GDM1 (cell line): Measurements from ENCODE around the gene MROH2A.
"Not testable (repeated sequence)": the region's sequence is repeated elsewhere in the genome, so short reads cannot be mapped to it uniquely, and the experiment has no call there.

Experiments
- DNase-seq: peaks from one replicate; lab custom pipeline; 2025; lab: John Stamatoyannopoulos, UW

Gene MROH2A

DNA sequence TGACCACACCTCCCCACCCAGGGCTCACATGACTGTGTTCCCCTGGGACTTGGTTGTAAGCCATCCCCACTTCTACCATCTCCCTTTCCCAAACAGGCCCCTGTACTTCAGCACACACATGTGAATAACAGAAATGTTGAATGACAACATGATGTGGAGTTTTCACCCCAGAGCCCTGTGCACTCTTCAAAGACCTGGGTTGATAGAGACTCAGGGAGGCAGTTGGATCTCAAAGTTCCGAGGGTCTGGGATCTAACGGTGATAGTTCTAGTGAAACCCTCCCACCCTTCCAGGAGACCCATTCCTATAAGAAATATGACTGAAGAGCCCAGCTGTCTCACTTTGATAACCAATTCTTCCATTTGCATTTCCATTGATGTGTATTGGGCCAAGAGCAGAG is at the start of gene MROH2A:
Gene MROH2A, plus strand, starts transcription at position 301 of the 400 bp plus-strand sequence. CDS start 1,029 bp downstream, outside the sequence.
- DNase-seq, result no peak

DNA sequence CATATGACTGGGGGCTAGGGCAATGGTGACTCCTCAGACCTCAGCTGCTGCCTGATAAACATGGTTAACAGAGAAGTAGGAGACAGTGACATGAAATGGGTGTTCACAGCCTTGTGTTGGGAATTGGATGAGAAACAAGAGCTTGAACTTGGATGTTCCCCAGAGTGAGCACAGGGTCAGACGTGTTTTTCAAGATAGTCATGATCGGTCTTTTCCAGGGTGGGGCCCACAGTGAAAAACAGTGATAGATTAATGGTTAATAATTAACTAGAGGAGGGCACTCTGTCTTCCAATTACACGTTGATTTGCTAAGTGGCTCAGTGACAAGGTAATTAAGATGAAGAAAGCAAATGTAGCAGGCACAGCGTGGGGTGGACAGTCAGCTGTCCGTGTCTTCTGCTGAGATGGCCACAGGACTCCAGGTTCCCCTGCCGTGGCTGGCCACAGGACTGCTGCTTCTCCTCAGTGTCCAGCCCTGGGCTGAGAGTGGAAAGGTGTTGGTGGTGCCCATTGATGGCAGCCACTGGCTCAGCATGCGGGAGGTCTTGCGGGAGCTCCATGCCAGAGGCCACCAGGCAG is 49.3 kb upstream of the MROH2A start, which contains the start of gene UGT1A3:
Gene UGT1A3, plus strand, starts transcription at position 320 of the 579 bp plus-strand sequence. Its CDS starts 85 bp downstream, at position 405.
- no peak for DNase-seq

DNA sequence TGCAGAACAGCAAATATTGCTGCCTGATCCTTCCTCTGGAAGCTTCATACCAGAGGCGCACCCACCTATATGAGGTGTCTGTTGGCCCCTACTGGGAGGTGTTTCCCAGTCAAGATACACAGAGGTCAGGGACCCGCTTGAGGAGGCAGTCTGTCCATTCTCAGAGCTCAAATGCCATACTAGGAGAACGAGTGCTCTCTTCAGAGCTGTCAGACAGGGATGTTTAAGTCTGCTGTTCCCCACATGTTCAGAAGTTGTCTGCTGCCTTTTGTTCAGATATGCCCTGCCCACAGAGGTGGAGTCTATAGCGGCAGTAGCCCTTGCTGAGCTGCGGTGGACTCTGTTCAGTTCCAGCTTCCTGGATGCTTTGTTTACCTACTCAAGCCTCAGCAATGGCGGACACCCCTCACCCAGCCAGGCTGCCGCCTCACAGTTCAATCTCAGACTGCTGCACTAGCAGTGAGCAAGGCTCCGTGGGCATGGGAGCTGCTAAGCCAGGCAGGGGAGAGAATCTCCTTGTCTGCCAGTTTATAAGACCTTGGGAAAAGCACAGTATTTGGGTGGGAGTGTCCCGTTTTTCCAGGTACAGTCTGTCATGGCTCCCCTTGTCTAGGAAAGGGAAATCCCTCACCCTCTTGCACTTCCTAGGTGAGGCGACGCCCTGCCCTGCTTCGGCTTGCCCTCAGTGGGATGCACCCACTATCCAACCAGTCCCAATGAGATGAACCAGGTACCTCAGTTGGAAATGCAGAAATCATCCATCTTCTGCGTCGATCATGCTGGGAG is 41.1 kb upstream of the MROH2A start:
- not testable (repeated sequence) for DNase-seq

DNA sequence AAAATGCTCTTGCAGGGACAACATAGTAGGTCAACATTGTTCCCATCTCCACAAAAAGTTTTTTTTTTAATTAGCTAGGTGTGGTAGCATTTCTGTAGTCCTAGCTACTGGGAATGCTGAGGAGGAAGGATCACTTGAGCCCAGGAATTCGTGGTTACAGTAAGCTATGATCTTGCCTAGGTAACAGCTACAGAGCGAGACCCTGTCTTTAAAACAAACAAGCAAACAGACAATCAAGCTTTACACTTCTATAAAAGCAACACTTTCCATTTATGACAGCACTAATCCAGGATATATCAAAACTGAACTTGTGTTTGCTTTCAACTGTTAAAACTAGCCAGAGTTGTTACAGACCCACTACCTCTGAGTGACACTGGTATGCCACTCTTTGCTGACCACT is 37.3 kb upstream of the MROH2A start:
- DNase-seq, result no peak

DNA sequence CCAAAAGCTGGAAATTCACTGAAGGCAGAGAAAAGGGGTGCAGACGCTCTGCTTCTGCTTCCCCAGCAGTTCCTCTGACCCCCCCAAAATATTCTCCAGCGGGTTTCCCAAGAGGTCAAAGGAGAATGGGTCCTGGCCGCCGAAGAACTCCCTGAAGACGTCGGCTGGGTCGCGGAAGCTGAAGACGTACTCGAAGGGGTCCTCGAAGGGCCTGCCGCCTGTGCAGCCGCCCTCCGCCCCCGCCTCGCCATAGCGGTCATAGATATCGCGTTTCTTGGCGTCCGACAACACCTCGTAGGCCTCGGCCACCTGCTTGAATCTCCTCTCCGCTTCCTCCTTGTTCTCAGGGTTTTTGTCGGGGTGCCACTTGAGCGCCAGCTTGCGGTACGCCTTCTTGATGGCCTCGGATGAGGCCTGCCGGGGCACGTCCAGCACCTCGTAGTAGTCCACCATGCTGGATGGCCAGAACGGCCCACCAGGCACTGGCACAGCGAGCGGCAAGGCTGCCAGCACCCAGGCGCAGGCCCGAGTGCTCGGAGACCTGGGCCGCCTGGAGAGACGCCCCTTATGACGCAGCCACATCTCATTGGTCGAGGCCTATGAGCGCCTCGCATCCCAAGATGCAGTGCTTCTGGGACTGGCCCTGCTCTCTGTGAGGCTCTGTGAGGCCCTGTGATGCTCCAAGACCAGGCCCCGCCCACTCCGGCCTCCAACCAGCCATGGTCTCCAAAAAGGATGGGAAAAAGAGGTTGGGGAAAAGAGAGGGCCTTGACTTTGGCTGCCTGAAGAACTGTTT is 34.5 kb upstream of the MROH2A start:
- DNase-seq, result no peak

DNA sequence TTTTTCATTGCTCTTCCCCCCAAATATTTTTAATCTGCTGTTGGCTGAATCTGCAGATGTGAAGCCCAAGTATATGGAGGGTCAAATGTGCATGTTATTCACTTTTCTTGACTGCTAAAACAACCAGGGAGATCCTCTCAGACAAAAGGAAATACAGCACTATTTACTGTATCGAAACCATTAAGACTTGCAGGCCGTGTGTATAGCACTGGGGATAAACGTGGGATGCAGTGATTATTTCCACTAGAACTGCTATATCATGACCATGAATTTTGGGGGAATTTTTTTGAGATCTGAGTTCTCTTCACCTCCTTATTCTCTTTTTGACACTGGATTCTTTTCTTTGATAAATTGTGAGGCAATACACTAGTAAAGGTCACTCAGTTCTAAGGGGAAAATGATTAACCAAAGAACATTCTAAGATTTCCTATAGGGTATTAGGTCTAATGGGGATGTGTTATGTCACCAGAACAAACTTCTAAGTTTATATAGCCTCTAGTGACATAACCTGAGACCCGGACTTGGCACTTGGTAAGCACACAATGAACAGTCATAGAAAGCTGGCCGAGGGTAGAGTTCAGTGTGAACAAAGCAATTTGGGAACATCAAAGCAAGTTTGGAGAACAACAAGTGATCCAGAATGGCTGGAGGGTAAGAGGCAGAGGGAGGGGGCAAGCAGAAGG is 32.9 kb upstream of the MROH2A start:
- no peak for DNase-seq

GRCh38 chr2:233745838-233746237 is 32.3 kb upstream of the MROH2A start:
- not testable (repeated sequence) for DNase-seq

DNA sequence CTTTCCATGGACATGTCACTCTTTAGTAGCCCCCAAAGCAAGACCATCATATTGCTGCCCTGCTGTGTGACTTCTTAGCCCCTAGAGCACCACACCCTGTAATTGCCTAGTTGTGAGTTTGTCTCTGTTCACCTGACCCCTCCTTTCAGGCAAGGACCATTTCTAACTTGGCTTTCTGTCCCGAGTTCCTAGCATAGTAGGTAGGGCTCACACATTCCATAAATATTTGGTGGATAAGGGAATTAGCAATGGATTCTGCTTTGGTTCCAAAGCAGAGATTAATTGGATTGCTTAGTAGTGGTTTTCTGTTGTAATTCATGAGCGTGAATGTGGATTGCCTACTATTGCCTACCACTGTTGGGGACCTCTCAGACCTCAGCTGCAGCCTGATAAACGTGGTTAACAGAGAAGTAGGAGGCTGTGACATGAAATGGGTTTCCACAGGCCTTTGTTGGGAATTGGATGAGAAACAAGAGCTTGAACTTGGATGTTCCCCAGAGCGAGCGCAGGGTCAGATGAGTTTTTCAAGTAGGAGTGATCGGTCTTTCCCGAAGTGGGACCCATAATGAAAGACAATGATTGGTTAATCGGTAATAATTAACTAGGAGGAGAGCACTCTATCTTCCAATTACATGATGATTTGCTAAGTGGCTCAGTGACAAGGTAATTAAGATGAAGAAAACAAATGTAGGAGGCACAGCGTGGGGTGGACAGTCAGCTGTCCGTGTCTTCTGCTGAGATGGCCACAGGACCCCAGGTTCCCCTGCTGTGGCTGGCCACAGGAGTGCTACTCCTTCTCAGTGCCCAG is 31.5 kb upstream of the MROH2A start:
- DNase-seq, result no peak

DNA sequence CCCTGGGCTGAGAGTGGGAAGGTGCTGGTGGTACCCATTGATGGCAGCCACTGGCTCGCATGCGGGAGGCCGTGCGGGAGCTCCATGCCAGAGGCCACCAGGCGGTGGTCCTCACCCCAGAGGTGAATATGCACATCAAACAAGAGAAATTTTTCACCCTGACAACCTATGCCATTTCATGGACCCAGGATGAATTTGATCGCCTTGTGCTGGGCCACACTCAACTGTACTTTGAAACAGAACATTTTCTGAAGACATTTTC is 30.9 kb upstream of the MROH2A start:
- DNase-seq, result no peak

DNA sequence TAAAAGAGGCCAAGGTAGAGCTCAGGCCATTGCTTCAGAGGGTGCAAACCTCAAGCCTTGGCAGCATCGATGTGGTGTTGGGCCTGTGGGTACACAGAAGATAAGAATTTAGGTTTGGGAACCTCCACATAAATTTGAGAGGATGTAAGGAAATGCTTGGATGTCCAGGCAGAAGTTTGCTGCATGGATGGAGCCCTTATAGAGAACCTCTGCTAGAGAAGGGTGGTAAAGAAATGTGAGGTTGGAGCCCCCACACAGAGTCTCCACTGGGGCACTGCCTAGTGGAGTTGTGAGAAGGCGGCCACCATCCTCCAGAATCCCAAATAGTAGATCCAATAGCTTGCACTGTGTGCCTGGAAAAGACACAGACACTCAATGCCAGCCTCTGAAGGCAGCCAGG is 27.4 kb upstream of the MROH2A start:
- DNase-seq, result not testable (repeated sequence)

- DNase-seq, result not testable (repeated sequence)
Measured at GRCh38 chr2:233751212-233752009, 26.7 kb upstream of the MROH2A start.

- DNase-seq, result no peak
Measured at GRCh38 chr2:233754872-233755611, 23.1 kb upstream of the MROH2A start.

DNA sequence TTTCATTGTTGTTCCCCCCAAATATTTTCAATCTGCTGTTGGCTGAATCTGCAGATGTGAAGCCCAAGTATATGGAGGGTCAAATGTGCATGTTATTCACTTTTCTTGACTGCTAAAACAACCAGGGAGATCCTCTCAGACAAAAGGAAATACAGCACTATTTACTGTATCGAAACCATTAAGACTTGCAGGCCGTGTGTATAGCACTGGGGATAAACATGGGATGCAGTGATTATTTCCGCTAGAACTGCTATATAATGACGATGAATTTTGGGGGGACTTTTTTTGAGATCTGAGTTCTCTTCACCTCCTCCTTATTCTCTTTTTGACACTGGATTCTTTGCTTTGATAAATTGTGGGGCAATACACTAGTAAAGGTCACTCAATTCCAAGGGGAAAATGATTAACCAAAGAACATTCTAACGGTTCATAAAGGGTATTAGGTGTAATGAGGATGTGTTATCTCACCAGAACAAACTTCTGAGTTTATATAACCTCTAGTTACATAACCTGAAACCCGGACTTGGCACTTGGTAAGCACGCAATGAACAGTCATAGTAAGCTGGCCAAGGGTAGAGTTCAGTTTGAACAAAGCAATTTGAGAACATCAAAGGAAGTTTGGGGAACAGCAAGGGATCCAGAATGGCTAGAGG is 21.6 kb upstream of the MROH2A start:
- no peak for DNase-seq

GRCh38 chr2:233758141-233758540 is 20.0 kb upstream of the MROH2A start:
- no peak for DNase-seq

DNA sequence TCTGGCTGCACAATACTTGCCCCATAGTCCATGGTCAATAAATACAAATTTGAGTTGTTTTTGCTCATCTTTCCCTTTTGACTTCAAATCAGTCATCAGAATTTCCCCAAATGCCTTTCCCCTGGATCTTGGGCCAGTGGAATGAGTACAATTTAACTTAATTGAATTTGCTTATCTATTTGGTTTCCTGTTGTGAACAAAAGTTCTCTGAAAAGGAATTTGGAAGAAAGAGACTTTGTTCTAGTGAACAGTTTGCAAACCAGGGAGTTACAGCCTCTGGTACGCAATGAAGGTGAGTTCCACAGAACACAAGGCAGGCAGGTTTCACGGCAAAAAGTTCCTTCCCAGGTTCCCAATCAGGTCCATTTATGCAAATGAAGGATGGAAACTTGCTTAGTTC is 19.3 kb upstream of the MROH2A start:
- no peak for DNase-seq

DNA sequence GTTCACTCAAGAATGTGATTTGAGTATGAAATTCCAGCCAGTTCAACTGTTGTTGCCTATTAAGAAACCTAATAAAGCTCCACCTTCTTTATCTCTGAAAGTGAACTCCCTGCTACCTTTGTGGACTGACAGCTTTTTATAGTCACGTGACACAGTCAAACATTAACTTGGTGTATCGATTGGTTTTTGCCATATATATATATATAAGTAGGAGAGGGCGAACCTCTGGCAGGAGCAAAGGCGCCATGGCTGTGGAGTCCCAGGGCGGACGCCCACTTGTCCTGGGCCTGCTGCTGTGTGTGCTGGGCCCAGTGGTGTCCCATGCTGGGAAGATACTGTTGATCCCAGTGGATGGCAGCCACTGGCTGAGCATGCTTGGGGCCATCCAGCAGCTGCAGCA is 18.1 kb upstream of the MROH2A start, which contains the start of gene UGT1A1:
Gene UGT1A1, plus strand, starts transcription at position 228 of the 400 bp plus-strand sequence. Its CDS starts 18 bp downstream, at position 246.
- DNase-seq, result no peak

DNA sequence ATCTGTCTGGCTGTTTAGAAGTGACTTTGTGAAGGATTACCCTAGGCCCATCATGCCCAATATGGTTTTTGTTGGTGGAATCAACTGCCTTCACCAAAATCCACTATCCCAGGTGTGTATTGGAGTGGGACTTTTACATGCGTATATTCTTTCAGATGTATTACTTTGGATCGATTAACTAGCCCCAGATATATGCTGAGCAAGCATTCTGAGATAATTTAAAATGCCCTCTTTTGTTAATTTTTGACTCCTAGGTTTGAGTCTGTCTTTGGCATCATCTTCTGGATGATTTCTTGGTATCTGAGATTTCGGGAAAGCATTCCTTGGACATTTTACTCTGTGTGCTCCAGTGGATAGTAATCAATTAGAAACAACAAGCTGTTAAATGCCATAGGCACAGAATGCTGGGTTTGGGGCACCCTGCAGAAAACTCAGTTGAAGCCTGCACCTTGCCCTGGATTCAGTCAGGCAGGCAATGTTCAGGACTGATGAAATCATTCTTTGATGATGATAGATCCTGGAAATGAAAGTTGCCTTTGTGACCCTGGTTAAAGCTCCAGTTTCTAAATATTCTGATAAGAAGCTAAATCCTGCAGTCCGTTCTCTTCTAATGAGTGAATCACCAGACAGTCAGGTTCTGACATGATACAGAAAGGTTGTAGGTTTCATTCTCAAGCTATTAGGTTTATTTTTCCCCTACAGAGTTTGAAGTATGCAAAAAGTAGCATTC is 16.9 kb upstream of the MROH2A start:
- DNase-seq, result no peak

DNA sequence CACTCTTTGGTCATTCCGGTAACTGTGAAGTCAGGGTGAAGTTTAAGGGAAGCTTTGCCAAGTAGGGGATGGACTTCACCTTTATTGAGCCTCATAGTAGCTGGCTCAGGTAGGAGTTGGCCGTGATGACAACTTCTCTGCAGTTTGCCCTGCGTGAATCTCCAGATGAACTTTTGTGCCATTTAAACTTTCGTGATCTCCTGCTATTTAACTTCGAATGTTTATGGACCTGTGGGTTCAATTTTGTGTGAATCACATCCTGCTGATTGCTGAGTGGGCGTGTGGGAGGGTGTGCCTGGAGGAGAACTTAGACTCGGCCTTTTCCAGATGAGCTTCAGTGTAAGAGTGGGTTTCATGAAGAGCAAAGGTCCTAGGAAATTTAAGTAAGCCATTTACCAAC is 13.9 kb upstream of the MROH2A start:
- DNase-seq, result no peak

- DNase-seq, result no peak
Measured at GRCh38 chr2:233764761-233765160, 13.4 kb upstream of the MROH2A start.
